IMR-90 (cell line): ENCODE data around the gene PKP3.

ENCODE experiments used
- BHLHE40 ChIP-seq: fragments of 150-350 bp; IDR thresholded peaks from 2 replicates; pipeline ENCODE4 v1.6.1; 2016; ENCODE audit warnings: mild to moderate bottlenecking, low read depth, low read length
- CTCF ChIP-seq: conservative IDR thresholded peaks from 2 replicates; pipeline ENCODE4 v1.5.1; 2012; ENCODE audit warnings: mild to moderate bottlenecking, low read depth, low read length, improper control_type of control experiment
- FOS ChIP-seq: fragments of 150-350 bp; IDR thresholded peaks from 2 replicates; pipeline ENCODE4 v1.6.1; 2016; ENCODE audit warnings: low read depth, low read length
- POLR2A ChIP-seq: IDR thresholded peaks from 2 replicates; pipeline ENCODE4 v1.6.1; 2012; ENCODE audit warnings: mild to moderate bottlenecking, low read depth, low read length
- RAD21 ChIP-seq: IDR thresholded peaks from 2 replicates; pipeline ENCODE4 v1.6.1; 2012; ENCODE audit warnings: low read length, improper control_type of control experiment
- RCOR1 ChIP-seq: IDR thresholded peaks from 2 replicates; pipeline ENCODE4 v1.6.1; 2012; ENCODE audit warnings: mild to moderate bottlenecking, low read length, improper control_type of control experiment; ENCODE audit not compliant: insufficient replicate concordance
- USF2 ChIP-seq: fragments of 150-350 bp; IDR thresholded peaks from 2 replicates; pipeline ENCODE4 v1.6.1; 2017; ENCODE audit warnings: mild to moderate bottlenecking, antibody characterized with exemption, low read length, low read depth

GRCh38 chr11:377883-378500 is 16.0 kb upstream of the PKP3 start:
- TF ChIP-seq RCOR1 (no peak), POLR2A (no peak), CTCF (no peak), RAD21 (no peak), FOS (no peak), USF2 (no peak), BHLHE40 (no peak)
